SK-N-MC (cell line): Measurements from ENCODE around the gene ITGA11.

ENCODE experiments used
- EZH2 ChIP-seq: fragments of 200-600 bp; sonication (generic); IDR thresholded peaks from one replicate; pipeline ENCODE4 v1.6.1; 2017; ENCODE audit warnings: antibody characterized with exemption
- FOXP2 ChIP-seq: optimal IDR thresholded peaks from 2 replicates; pipeline ENCODE3; 2011; ENCODE audit warnings: mild to moderate bottlenecking, moderate library complexity; ENCODE audit not compliant: insufficient read depth; ENCODE audit errors: extremely low read length, control extremely low read depth
- POLR2AphosphoS5 ChIP-seq: IDR thresholded peaks from 2 replicates; pipeline ENCODE4 v1.6.1; 2012; ENCODE audit warnings: mild to moderate bottlenecking, low read depth, low read length, borderline replicate concordance

GRCh38 chr15:68256675-68257450 is 175.1 kb downstream of the ITGA11 start:
- no peak for TF ChIP-seq FOXP2
- TF ChIP-seq POLR2AphosphoS5 = no peak
- TF ChIP-seq EZH2 = no peak
